Mesenteric fat pad (tissue), 1 donor: ENCODE results near the gene CNIH3. TPM values are rescaled to one million over a fixed set of nuclear protein-coding genes. Genes with fewer than 3 reads are reported as not detected.

ENCODE experiments used
- DNase-seq: peaks from one replicate; pipeline ENCODE4 v3.0.0-alpha.2; 2020; ENCODE audit warnings: low spot score
- total RNA-seq: library from RNA; stranded (reverse); fragmentation: NEBNext Ultra II Directional; extraction: Animal tissue kit (Norgen Biotek cat#: 25700); gene quantifications from one replicate; pipeline ENCODE4 v1.2.1, GENCODE V29; 2021
- donor health status: DM: yes; HTN: yes; CAD: no.

The CNIH3 gene
- total RNA-seq, 1 donor from 2014 or later, result 3.0 TPM

DNA sequence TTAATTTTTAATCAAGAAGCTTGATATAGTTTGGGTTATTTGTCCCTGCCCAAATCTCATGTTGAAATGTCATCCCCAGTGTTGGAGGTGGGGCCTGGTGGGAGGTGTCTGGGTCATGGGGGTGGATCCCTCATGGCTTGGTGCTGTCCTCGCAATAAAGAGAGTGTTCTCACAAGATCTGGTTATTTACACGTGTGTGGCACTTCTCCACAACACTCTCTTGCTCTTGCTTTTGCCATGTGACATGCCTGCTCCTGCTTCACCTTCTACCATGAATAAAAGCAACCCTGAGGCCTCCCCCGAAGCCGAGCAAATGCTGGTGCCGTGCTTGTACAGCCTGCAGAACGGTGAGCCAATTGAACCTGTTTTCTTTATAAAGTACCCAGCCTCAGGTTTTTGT lies 2.6 kb upstream of the CNIH3 start:
- DNase-seq, result no peak

DNA sequence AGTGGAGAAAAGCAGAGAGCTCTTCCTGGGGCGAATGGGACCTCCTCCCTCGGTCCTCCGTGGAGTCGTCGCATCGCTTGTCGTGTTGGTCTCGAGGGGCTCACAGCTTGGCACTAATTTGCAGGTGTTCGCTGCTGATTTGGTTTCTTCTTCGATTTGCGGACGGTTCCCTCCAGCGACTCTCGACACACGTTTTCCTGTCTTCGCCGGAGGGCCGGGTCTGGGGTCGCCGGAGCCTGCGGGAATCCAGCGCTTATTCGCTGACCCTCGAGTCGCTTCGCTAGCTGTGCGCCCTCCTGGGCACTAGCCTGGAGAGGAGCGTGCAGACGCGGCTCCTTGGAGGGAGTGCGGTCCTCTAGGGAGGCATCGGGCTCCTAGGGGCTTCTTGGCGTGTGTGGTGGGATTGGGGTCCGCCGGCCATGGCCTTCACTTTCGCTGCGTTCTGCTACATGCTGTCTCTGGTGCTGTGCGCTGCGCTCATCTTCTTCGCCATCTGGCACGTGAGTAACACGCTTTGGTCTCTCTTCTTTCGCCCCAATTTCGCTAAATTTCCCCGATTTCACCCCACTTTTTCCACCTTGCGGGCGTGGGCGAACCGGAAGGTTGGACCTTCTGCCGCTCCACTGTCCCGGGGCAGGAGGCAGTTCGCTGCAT lies 766 bp downstream of the CNIH3 start:
- DNase-seq, result no peak

DNA sequence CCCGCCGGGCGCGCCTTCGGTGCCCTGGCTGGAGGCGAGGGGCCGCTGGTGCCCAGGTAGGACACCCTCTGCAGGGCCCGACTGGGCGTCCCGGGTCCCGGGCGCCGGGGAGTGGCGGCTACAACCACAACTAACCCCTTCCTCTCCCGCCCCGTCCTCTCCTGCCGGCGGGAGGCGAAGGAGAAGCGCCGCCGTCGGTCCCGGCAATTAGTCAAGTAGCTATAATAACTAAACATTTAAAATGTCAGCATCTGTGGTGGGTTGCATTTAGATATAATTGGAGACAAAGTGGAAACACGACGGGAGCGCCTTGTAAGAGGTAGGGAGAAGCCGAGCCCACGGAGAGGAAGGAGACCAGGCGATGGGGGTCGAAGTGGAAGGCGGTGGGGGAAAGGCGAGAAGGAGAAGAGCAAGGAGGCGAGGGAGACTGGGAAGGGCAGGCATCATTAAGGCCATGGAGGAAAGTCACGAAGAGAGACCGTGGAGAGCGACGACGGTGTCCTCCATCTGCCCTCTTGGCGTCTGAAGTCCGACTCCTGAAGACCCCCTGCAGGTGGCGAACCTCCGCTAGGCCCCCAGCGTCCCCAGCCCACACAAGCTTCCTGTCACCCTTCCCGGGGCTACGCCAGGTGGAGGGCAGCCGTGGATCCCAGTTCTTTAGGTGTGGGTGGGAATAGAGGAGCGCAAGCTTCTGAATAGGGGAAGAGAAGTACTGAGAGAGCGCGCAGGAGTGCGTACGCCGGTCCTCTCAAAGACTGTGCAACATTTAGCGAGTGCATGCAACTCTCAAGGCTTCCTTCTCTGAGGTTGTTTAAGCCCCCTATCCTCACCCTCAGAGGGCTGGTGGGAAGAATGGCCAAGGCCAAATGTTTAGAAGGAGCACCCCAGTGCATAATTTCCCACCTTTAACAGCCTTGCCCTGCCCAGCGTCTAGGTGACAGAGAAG lies 1.6 kb downstream of the CNIH3 start:
- DNase-seq, result no peak

DNA sequence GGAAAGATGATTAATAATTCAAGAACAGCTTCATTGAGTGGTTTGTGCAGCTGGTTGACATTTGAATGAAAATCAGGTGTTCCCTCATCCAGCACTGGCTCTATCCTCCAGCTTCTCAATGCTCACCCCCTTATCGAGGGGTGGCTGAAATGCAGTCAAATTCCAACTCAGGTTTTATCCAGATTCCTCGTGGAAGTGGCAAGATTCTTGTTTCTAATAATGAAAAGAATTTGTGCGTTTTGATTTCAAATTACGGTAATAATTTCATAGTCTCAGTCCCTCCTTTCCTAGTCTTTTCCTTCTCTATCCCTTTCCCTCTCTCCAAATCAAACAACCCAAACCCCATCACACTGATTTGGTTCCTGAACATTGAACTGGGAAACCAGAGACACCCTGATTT lies 3.1 kb downstream of the CNIH3 start:
- DNase-seq, result no peak

DNA sequence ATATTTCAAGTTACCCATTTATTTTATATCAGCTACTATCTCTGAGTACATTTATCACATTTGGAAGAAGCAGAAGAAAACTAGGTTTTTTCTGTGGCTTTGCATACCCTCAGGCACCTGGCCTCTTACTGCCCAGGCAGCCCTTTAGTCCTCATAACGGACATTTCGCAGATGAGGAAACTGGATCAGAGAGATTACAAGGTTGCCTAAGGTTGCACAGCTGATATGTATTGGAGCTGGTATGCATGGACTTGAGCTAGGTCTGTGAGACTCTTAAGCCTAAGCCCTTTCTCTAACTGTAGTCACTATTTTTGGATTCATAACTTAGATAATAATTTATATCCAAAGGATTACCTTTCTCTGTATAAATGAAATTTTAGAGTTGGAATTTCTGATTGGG lies 4.0 kb downstream of the CNIH3 start:
- DNase-seq, result no peak

DNA sequence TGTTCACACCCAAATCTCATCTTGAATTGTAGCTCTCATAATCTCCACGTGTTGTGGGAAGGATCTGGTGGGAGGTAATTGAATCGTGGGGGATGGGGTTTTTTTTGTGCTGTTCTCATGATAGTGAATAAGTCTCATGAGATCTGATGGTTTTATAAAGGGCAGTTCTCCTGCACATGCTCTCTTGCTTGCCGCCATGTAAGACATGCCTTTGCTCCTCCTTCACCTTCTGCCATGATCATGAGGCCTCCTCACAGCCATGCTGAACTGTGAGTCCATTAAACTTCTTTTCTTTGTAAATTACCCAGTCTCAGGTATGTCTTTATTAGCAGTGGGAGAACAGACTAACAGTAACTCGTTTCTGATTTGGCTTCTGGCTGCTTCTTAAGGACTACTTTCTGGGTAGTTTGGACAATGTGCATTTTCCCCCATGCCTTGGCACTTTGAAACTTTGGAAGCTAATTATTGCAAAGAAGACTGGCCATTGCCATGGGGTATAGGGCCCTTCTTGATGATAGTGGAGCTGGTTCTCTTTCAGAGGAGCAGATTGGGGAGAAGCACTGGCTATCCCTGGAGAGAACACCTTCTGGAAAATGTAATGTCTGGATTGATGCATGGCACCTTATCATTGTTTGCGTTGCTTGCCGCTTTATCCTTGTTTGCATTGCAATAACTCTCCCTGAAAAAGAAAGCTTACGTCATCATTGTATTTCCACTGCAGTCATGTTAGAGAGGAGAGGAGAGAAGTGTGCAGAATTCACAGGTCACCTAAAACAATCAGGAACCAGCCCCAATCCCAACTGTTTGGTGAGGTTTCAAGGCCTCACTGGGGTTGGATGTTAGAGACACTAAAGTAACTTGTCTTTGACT lies 5.9 kb downstream of the CNIH3 start:
- no peak for DNase-seq

DNA sequence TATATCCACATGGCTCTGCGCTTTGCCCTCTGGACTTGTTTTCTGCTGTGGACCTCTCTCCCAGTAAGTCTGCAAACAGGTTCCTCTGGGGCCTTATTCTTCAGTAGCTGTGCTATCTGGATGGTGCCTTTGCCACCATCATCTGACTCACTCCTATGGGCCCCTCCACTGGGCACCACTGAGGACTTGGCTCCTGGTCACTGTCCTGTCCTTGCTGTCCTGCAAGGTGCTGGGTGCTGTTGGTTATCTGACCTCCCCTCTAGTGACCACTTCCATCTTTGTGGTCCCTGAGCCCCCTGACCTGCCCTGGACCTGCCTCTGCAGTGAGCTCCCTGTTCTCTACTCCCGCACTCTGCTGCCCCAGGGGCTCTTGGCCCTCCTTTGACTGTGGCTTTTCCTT lies 6.7 kb downstream of the CNIH3 start:
- DNase-seq, result no peak

DNA sequence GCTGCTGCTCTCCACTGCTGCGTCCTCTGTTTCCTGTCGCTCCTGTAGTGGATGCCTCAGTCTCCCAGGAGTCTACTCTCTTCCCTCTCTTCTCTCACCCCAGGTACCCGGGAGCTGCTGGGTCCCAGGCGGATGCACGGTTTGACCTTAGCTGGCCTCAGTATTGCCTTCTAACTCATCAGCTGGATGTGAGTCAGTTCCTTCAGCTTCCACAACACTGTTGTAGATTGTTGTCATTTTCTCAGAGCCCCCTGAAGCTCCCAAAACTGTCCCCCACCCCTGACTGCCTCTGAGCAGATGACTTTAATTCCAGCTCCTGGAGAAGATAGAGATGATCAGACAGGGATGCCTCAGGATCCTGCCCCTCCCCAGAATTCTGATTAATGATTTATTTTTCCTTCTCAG lies 7.2 kb downstream of the CNIH3 start:
- no peak for DNase-seq

DNA sequence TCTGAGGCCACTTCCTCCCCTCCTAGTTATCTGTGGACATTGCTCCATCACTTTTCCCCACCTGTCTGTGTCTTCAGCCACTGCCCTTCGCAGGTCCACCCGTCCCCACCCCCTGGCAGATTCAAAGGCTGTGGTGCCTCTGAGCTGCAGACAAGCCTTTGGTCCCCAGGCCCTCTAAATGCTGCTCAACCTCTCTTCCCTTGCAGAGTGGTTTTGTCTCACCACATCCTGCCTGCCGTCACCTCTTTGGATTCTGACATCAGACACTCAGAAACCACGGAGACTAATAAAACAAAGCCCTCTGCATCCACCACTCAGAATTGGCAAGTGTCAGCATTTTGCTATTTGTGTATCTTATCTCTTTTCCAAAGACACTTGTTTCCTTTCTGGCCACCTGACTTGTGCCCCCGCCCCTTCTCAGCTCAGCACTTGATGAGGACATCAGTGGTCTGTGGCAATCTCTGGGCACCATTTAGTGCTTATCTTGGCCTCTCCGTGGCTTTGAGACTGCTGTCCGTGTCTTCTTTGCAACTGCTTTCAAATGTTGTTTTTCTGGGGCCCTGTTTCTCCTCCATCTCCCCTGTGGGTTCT lies 7.7 kb downstream of the CNIH3 start:
- peak; percentile 53 for DNase-seq

DNA sequence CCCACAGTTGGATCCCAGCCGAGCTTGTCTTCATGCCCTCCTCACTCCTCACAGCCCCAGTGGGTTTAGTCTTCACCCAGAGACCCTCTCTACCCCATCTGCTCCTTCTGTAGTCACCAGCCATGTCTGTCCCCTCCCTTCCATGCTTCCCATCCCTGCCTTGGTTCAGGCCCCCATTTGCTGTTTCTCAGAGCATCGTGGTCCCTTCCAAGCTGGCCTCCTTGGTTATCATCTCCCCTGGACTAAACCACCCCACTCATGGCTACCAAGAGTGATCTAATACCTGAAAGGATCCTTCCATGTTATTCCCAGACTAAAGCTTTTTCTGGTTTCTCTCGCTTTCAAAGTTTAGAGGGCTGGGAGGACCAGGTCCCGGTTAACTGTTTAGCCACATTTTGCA lies 8.3 kb downstream of the CNIH3 start:
- no peak for DNase-seq

DNA sequence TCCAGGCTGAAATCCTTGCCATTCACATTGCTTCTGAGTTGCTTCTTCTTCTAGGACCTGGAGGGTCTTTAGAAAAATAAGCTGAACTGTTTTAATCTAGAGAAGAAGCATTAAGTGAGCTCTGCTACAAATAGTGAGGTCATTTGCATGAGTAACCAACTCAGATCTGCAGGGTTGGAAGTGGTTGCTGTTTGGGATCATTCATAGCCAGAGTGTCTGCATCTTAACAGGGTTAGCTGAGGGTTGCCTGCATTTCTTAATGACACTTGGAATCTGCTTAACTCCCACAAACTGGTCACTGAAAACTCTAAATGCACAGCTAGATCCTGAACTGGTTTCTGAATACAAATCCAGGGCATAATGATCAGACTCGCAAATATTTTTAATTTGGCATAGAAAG lies 9.9 kb downstream of the CNIH3 start:
- no peak for DNase-seq

DNA sequence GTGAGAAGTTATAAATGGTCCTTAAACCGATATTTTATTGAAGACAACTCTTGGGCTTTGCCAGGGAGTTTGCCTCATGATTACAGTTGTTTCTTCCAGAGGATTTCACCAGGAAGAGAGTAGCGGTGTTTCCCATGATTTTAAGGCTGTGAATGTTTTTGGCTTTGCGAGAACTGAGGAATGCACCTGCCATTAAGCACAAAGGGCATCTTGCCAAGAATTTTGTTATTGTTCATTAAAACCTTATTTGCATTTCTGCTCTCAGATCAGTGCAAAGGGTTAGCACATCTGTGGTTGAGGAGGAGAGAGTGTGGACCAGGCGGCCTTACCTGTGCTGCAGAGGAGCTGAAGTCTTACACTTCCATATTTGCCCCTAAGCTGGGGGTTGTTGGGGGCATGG lies 13.8 kb downstream of the CNIH3 start:
- DNase-seq, result no peak

DNA sequence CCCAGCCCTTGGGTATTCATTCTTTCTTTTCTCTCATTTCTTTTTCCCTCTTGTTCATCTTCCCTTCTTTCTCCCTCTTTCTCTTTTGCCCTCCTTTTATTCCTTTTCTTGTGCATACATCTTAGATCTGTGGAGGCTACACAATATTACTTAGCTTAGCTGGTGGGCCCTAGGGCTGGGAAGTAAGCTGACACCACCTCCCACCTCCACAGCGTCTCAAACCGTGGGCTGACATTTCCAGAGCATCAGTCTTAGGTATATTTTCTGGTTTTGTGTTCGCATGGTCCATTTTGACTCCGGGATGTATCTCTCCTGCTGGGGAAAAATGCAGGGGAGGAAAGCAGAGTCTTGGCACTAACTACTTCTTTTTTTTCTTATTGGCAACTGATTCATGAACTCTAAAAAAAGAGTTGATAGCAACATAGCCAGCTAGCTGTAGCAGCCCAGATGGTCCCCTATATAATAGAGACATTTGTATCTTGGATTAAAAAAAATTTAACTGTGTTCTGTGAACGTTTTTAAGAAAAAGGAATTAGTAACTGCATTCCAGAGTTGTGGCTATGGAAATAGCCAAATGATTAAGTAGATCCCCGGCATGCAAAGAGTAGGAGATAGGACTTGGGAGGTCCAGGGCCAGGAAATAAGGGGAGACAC lies 15.5 kb downstream of the CNIH3 start:
- no peak for DNase-seq

DNA sequence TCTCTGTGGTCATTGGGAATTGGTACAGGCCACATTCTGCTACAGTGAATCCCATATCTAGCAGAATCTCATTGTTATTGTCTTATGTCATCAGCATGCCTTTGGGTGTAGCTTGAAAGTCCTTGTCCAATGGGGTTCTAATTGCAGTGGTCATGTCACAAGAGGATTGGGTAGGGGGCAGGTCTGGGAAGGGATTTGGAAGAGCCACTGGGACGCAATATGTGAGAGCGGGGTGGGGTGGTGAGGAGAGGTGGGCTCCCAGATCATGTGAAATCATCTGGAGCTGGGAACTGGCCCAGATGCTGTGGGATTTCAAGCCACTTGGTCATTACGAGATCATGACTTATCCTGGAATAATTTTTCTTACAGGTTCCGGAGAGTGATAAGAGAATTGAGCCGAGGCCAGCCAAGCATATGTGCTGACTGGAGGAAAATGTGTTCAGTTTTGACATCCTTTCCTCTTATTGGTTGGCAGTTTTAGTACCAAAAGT lies 16.3 kb downstream of the CNIH3 start:
- DNase-seq, result no peak

DNA sequence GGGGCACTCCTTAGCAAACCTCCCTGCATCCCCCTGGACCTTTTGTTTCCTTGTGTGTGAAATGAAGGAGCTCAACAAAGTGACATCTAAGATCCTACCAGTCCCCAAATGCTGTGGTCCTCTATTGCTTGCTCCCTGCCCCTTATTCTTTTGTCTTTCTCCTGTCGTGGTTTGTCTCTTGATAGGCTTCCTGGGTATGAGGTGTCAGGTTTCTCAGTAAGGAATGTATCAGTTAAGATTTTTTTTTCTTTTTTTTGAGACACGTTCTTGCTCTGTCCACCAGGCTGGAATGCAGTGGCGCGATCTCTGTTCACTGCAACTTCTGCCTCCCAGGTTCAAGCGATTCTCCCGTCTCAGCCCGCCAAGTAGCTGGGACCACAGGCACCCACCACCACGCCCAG lies 16.8 kb downstream of the CNIH3 start:
- DNase-seq, result no peak

DNA sequence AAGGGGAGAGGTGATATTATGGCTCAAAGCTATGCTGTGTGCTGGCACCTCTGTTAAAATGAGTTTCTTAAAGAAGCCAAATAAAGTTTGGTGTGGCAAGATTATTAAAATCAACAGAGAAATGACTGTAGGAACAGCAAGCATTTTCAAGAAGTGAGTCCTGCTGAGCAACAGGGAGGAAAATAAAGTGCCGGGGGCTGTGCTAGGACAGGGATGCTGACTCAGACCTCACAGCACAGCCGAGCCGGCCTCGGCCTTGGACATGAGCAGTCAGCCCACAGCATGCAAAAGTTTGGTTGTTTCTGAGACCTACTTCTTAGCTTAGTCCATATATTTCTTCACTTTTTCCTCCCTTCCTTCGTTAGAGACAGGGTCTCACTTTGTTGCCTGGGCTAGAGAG lies 19.2 kb downstream of the CNIH3 start:
- DNase-seq, result no peak

DNA sequence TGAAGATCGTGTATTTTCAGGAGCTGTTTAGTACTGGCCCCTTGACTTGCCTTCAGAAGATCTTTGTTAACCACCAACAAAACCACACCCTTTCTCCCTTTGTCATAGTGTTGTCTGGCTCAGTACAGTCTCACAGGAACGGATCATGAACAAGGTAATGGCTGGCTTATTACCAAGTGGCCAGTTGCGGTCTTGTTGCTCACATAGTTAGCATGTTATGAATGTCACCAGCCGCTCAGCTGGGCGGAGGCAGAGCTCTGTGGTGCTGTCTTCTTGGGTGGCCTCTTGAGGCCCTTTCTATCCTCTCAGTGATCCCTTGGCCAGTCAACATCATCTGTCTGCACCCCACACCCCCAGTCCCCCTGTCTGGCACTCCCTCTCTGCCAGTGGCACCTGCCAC lies 21.4 kb downstream of the CNIH3 start:
- no peak for DNase-seq

DNA sequence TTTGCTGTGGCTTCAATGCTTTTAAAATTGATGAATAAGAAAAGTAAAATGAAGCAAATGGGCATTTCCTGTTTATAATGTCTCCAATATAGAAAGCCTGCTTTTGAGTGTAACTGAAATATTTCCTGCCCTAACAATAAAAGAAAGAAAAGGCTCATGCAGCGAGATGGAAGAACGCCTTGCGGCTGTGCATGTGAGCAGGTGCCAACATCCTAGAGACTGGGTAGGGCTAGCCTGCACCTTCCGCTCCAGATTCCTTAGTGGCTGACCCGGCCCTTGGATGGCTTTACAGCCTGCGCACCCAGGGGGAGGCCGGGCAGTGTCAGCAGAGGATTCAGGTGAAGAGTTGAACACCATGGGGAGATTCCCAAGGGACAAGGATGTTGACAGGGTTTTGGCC lies 21.8 kb downstream of the CNIH3 start:
- DNase-seq, result no peak

DNA sequence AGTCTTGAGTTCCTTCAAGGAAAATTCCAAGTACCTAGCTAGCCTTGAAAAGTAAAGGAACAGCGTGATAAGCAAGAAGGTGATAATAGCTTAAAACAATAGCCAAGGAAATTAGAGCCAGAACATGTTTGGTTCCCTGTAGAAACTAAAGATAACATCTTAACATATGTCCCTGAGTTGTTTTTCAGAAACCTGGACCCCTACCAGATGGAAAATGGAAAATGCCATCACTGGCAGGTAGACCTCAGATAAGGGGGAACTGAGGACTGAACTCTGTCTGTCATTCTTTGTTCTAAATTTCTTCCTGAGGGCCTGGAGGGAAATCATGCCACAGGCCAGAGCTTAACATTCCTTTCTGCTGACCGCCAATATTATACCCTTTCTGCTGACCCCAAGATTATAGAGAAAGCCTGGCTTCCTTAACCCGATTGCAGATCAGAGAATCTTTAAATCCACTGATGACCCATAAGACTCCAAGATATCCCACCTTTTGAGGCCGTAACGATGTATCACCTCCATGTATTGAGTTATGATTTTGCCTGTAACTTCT lies 23.4 kb downstream of the CNIH3 start:
- DNase-seq, result no peak

DNA sequence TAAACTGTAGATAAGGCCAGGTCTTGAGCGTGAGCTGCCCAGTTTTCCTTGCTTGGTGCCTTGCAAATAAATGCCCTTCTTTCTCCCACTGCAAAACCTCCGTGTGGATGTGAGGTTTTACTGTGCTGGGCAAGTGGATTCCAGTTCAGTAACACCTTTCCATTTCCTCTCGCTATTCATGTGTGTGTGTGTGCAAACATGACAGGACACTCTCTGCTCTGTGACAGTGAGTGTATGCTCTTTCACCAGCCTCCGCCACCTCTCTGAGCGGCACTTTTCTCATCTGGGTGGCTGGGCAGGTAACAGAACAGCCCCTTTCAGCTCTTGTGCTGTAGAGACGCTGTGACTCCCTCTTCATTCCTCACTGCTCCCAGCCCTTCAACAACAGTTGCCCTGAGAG lies 23.9 kb downstream of the CNIH3 start:
- DNase-seq, result no peak
